ENCODE data around the gene SMARCD3.

DNA sequence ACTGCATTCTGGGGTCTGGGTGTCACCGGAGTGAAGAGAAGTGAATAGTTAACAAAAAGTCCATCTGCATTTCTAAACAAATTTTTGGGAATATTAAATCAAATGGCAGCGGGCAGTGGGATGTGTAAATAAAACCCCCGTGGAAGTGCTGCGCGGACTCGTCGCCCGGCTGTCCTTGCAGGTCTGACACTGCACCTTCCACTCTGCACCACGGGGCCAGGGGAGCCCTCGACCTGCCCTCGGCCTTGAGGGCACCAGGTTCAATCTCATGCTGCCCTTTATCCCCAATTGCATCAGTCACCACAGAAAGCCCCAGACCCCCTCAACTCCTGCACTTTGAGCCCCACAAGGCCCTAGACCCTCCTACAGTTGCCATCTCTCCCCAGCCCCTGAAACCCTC lies 6.4 kb upstream of the SMARCD3 start:
- TF ChIP-seq, protein P1, sequence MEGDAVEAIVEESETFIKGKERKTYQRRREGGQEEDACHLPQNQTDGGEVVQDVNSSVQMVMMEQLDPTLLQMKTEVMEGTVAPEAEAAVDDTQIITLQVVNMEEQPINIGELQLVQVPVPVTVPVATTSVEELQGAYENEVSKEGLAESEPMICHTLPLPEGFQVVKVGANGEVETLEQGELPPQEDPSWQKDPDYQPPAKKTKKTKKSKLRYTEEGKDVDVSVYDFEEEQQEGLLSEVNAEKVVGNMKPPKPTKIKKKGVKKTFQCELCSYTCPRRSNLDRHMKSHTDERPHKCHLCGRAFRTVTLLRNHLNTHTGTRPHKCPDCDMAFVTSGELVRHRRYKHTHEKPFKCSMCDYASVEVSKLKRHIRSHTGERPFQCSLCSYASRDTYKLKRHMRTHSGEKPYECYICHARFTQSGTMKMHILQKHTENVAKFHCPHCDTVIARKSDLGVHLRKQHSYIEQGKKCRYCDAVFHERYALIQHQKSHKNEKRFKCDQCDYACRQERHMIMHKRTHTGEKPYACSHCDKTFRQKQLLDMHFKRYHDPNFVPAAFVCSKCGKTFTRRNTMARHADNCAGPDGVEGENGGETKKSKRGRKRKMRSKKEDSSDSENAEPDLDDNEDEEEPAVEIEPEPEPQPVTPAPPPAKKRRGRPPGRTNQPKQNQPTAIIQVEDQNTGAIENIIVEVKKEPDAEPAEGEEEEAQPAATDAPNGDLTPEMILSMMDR (IDR thresholded peaks at IDR 0.05) = no peak
- no peak for TF ChIP-seq POLR2A (IDR thresholded peaks at IDR 0.05)

All from testis (tissue), 2 donors.